Psoas muscle (tissue), 8 donors: ENCODE data around the gene PLSCR1. TPM values are rescaled to one million over a fixed set of nuclear protein-coding genes. Genes with fewer than 3 reads are reported as not detected.

ENCODE experiments used
- ATAC-seq, 4 donors: fragments of 200-7000 bp; cut with Tn5 transposase; one replicate each; pipeline ENCODE4 v1.9.1; 2020; ENCODE audit warnings: moderate library complexity in 3 of 4, mild to moderate bottlenecking in 2 of 4
- DNase-seq, 2 donors: peaks; one replicate each; pipeline ENCODE4 v3.0.0-alpha.2; 2020
- H3K27ac ChIP-seq: fragments of 200-600 bp; one replicate; pipeline ENCODE4 v1.8.0; 2022
- H3K27me3 ChIP-seq, 3 donors: fragments of 200-600 bp in 1 of 3; one replicate each; pipeline versions ENCODE4 v1.6.1 to v1.8.0; 2013 to 2022; ENCODE audit warnings: low read length in 2 of 3, mild to moderate bottlenecking in 2 of 3, moderate library complexity in 1 of 3; ENCODE audit not compliant: insufficient read depth in 3 of 3
- H3K36me3 ChIP-seq, 2 donors: fragments of 200-600 bp in 1 of 2; one replicate each; pipeline versions ENCODE4 v1.6.1 to v1.8.0; 2013 to 2022; ENCODE audit warnings: low read depth in 1 of 2, mild to moderate bottlenecking in 1 of 2, moderate library complexity in 1 of 2; ENCODE audit not compliant: insufficient read depth in 1 of 2
- H3K4me1 ChIP-seq: fragments of 200-600 bp; one replicate; pipeline ENCODE4 v1.8.0; 2022
- H3K4me3 ChIP-seq: fragments of 200-600 bp; one replicate; pipeline ENCODE4 v1.8.0; 2022; ENCODE audit warnings: mild to moderate bottlenecking
- H3K9me3 ChIP-seq: fragments of 200-600 bp; one replicate; pipeline ENCODE4 v1.8.0; 2022
- CTCF ChIP-seq: fragments of 200-600 bp; IDR thresholded peaks from one replicate; pipeline ENCODE4 v1.8.0; 2022; ENCODE audit warnings: antibody characterized with exemption
- WGBS, 3 donors: extraction: QIAGEN DNeasy Blood & Tissue Kit; methylation state at CpG; one replicate each; pipeline versions ENCODE4 v1.1.6 to v1.1.7; 2013; 5-methylcytosine and 5-hydroxymethylcytosine counted together
- intact Hi-C, 2 donors: fragments of 100-400 bp; cut with DNase I; formaldehyde crosslinking; loops; one replicate each; pipeline versions ENCODE4 v1.11.0 to v1.14.2; 2022
- polyA plus RNA-seq, 3 donors: library from polyadenylated mRNA; stranded (reverse); fragments of 200-250 nt; gene quantifications; one replicate each; pipeline ENCODE4 v1.2.3, GENCODE V29; 2013
- total RNA-seq, 4 donors: library from RNA; stranded (reverse); fragmentation: NEBNext Ultra II Directional in 2 of 4; extraction: Animal tissue kit (Norgen Biotek cat#: 25700) in 2 of 4; gene quantifications; one replicate each; pipeline versions ENCODE4 v1.2.1 to v1.2.4, GENCODE V29; 2021 to 2023
- donor health status: healthy with polysubstance abuse.
- donor health status: DM: no; HTN: no; CAD: no; lungs with moderate emphysema.
- donor health status: Bipolar disorder and iron deficiency.
- donor health status: healthy.
- donor health status: DM: yes; HTN: yes; CAD: no.
- donor health status: DM: no; HTN: no; CAD: no.
- donor health status: DM: no; HTN: no; CAD: no.
- donor health status: DM: yes; HTN: yes; CAD: no.

Gene PLSCR1
- total and polyA plus RNA-seq, 7 donors: 7.1 to 31.0 (median 13.1) TPM

GRCh38 chr3:146542179-146542578, 2.2 kb downstream of the PLSCR1 start:
- DNase-seq (no peak), ATAC-seq (no peak)
- peak overlapping the region; percentile 74 for H3K4me3 ChIP-seq
- no peak overlapping the region for H3K27ac ChIP-seq
- intact Hi-C loops: no loop called here
- H3K4me1 ChIP-seq: peaks cover 5% of the 10 kb centered on the region
- peaks cover 0 to 6% (median 0%) of the 10 kb centered on the region in 3 donors for H3K27me3 ChIP-seq
- 74 to 77% (median 76%) methylated on average over 2 of the region's 2 CpGs for WGBS, 3 donors
- no peaks in the 10 kb centered on the region for H3K36me3 ChIP-seq
- H3K9me3 ChIP-seq: no peaks in the 10 kb centered on the region
- no peak for TF ChIP-seq CTCF

- 74 to 83% (median 83%) methylated on average over 1 of the region's 1 CpG for WGBS, 3 donors
- Histone ChIP-seq H3K36me3 (no peaks in the 10 kb centered on the region), H3K27me3 (peaks cover 0 to 6% (median 0%) of the 10 kb centered on the region in 3 donors), H3K4me1 (peaks cover 5% of the 10 kb centered on the region), H3K4me3 (peak overlapping the region; percentile 74), H3K9me3 (no peaks in the 10 kb centered on the region), H3K27ac (no peak overlapping the region)
- TF ChIP-seq CTCF: no peak
- DNase-seq: no peak
- intact Hi-C loops: no loop called here
- ATAC-seq: no peak
Measured at GRCh38 chr3:146540978-146541377, 3.4 kb downstream of the PLSCR1 start.

- no peak for TF ChIP-seq CTCF
- Histone ChIP-seq H3K9me3 (no peaks in the 10 kb centered on the region), H3K4me1 (peaks cover 5% of the 10 kb centered on the region), H3K4me3 (peak overlapping the region; percentile 74), H3K36me3 (no peaks in the 10 kb centered on the region), H3K27me3 (peaks cover 0 to 6% (median 0%) of the 10 kb centered on the region in 3 donors), H3K27ac (no peak overlapping the region)
- no peak for ATAC-seq
- DNase-seq: no peak
- 8 to 31% (median 17%) methylated on average over 1 of the region's 1 CpG for WGBS, 3 donors
- intact Hi-C loops: no loop called here
Measured at GRCh38 chr3:146540236-146540635, 4.2 kb downstream of the PLSCR1 start.

DNA sequence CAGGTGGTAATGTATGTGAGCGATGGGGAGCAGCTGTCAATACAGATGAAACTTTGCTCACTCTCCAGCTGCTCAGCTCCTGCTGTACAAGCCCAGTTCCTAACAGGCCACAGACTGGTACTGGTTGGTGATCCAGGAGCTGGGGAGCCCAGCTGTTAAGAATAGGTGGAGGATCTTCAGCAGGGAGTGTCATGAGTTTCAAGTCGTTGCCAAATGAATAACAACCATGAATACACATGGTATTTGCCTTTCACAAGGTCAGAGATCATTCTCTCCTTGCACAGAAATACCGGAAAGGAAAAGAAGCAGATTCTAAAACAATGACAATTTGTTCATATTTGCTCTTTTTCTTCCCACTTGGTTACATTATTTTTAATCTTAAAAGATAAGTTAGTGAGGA, 5.1 kb downstream of the PLSCR1 start:
- Histone ChIP-seq H3K27ac (no peak overlapping the region), H3K4me1 (peaks cover 5% of the 10 kb centered on the region)
- 33 to 48% (median 47%) methylated on average over 3 of the region's 3 CpGs for WGBS, 3 donors

More for the DNA sequence above, 5.1 kb downstream of the PLSCR1 start:
- Histone ChIP-seq H3K4me3 (no peak overlapping the region), H3K9me3 (no peaks in the 10 kb centered on the region), H3K36me3 (no peaks in the 10 kb centered on the region), H3K27me3 (peaks cover 0 to 2% (median 0%) of the 10 kb centered on the region in 3 donors)
- ATAC-seq: no peak
- intact Hi-C loops: no loop called here
- no peak for DNase-seq
- no peak for TF ChIP-seq CTCF
